Effector CD8-positive, alpha-beta T cell (primary cell): ENCODE measurements around the gene HNRNPU.
"Not testable (repeated sequence)": the region's sequence is repeated elsewhere in the genome, so short reads cannot be mapped to it uniquely, and the experiment has no call there.

ENCODE experiments used
- DNase-seq: peaks from one replicate; lab custom pipeline; 2025; lab: John Stamatoyannopoulos, UW

The HNRNPU gene

DNA sequence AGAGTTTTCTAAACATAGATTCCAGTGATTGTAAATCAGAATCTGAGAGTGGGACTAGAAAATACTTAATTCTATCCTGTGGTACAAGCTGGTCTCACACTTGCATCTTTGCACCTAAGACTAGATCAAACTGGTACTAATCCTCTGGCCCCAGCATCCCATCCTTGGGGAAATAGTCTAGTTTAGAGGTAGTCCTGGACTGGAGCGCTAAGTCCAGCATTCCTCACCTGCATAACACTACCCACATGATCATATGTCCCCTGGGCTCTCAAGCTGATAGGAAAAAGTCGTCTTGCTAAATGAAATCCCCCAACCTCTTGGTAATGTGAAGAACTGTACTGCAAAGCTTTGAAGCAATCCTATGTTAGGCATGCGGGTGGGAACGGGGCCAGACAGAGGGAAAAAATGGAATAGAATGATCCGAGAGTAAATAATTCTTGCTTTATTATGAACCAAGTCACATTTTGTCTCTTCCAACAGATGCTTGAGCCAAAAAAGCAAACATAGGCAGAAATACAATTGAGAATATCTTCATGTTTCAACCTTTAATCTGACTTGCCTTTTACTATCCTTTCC lies 24.0 kb downstream of the HNRNPU start:
- DNase-seq = no peak

- no peak for DNase-seq
Observed at GRCh38 chr1:244839656-244840055, 24.7 kb downstream of the HNRNPU start.

- DNase-seq = no peak
Observed at GRCh38 chr1:244837597-244838258, 26.6 kb downstream of the HNRNPU start.

GRCh38 chr1:244836584-244836983 lies 27.8 kb downstream of the HNRNPU start:
- no peak for DNase-seq

DNA sequence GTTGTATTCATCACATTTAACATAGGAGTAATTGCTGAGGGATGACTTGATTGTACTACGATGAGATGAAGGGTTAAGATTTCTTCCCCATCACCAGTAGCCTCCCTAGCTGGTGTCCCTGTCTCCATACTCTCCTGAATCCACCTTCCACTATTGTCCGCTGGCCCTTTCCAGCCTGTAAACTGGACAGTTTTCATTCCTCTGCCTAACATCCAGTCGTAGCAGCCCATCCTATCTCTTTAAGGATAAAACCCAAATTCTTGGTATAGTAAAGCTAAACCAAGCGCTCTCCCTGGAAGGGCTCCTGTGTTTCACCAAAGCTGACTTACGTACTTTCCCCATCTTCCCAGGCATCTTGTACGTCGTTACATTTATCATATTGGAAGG lies 28.2 kb downstream of the HNRNPU start:
- DNase-seq = no peak

- DNase-seq = peak; percentile 87
Observed at GRCh38 chr1:244835276-244836134, 28.8 kb downstream of the HNRNPU start, which contains the start of gene COX20. Gene COX20 (plus strand): TSS chr1:244835658. CDS start chr1:244835715, 57 bp downstream.

DNA sequence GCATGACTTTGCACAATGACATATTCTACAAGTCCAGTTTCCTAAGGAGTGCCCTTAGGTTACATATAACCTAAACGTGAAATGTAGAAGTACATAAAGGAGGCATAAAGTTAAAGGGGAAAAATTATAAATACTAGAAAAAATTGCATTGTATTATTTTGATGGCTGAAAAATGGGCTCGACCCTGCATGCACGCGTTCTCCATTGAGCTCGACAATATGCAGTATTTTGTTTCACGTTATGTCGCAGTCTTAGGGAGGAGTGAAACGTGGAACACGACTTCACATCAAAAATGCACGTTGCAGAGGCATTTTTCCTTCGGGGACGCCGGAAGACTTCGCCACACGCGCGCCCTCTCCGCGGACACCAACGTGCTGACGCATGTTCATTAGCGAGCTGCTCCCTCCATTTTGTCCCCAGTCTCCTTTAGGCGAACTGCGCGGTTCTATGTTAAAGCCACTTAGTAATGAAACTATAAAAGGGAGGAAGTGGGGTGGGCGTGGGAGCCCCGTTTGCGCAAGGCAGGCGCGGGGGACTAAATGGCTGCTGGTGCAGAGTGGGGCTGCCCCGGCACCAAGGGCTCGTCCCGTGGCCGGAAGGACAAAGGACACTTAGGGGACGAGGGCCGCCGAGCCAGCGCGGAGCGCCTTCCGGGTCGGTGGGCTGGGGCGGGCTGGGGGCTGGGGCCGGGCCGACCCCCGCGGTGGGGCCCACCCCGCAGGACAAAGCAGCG lies 29.6 kb downstream of the HNRNPU start:
- DNase-seq = peak; percentile 83

DNA sequence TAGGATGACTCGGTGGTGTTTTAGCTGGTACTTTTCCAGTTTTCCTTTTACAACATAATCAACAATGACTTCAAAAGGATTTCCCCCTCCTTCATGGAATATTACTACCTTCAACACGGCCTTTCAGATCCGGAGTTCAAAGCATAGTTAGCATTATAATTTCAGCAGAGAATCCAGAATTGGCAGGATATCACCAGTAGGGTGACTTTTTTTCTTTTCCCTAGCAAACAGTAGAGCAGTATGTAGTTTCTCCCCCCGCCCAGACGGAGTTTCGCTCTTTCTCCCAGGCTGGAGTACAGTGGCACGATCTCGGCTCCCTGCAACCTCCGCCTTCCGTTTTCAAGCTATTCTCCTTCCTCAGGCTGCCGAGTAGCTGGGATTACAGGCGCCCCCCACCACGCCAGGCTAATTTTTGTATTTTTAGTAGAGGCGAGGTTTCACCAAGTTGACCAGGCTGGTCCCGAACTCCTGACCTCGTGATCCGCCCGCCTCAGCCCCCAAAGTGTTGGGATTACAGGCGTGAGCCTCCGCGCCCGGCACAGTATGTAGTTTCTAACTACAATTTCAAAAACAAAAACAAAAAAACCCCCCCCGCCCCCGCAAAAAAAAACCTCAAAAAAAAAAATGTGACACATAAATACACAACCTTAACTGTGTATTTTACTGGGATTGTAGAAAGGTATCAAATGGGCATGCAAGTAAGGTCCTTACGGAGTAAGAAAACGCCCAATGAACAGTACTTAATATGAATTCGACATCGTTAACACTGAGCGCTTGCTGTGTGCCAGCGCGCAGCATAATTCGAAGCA lies 30.4 kb downstream of the HNRNPU start:
- peak; percentile 27 for DNase-seq

DNA sequence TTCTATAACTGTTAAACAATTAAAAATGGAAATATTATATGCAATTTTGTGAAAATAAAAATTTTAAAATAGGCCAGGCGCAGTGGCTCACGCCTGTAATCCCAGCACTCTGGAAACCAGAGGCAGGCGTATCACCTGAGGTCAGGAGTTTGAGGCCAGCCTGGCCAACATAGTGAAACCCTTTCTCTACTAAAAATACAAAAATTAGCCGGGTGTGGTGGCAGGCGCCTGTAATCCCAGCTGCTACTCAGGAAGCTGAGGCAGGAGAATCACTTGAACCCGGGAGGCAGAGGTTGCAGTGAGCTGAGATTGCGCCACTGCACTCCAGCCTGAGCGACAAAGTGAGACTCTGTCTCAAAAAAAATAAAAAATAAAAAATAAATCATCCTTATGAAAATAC lies 31.1 kb downstream of the HNRNPU start:
- DNase-seq = not testable (repeated sequence)

- no peak for DNase-seq
Observed at GRCh38 chr1:244830639-244831038, 33.7 kb downstream of the HNRNPU start.

GRCh38 chr1:244826712-244827111 lies 37.6 kb downstream of the HNRNPU start:
- no peak for DNase-seq

GRCh38 chr1:244822878-244823277 lies 41.5 kb downstream of the HNRNPU start:
- no peak for DNase-seq

GRCh38 chr1:244821134-244821533 lies 43.2 kb downstream of the HNRNPU start:
- DNase-seq = no peak

DNA sequence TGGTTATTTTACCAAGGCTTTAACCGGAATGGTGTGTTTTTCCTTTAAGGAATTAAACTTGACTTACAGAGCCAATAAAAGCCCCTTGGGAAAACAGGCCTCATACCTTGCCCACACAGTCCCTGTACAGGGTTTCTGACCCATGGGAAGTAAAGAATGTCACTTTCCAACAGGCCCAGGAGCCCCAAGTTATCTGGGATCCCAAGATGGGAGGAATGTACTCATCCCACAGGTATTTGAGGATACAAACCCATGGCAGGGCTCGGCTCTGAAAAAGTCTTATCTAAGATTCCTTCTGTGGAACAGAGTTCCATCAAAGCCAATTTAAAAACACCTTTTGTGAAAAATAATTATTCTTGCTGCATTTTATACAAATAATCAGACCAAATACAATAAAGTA lies 44.2 kb downstream of the HNRNPU start:
- no peak for DNase-seq

- DNase-seq = no peak
Observed at GRCh38 chr1:244817415-244817894, 46.9 kb downstream of the HNRNPU start.

GRCh38 chr1:244815600-244816099 lies 48.7 kb downstream of the HNRNPU start:
- DNase-seq = no peak

DNA sequence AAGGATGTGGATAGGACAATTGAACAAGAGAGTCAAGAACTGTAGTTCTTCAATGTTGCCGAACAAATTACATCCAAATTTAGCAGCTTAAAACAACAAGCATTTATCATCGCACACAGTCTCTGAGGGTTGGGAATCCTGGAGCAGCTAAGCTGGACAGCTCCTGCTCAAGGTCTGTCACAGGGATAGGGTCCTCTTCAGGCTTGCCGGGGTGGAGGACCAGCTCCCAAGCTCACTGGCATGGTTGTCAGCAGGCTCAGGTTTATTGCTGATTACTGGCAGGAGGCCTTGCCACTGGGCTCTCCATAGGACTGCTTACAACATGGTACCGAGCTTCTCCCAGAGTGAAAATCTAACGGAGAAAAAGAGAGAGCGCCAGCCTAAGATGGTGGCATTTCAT lies 51.0 kb downstream of the HNRNPU start:
- no peak for DNase-seq

- DNase-seq = no peak
Observed at GRCh38 chr1:244810221-244810620, 54.1 kb downstream of the HNRNPU start.

DNA sequence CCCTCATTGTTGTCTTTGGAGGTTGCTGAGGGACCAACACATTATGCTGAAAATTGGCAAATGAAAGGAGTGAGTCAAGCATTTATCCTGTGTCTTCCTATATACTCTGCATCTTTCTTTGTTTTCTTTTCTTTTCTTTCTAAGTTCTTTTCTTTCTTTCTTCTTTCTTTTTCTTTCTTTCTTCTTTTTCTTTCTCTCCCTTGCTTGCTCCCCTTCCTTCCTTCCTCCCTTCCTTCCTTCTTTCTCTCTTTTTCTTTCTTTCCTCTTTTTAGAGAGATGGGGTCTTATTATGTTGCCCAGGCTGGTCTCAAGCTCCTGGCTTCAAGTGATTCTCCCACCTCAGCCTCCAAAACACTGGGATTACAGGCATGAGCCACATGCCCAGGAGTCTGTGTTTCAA lies 57.2 kb downstream of the HNRNPU start:
- DNase-seq = no peak

- DNase-seq = no peak
Observed at GRCh38 chr1:244804841-244805240, 59.5 kb downstream of the HNRNPU start.
